ENCODE results near the gene ZNF423.
A peak's percentile ranks its signal among the peaks of the same experiment; 100 is the strongest.

Gene ZNF423

DNA sequence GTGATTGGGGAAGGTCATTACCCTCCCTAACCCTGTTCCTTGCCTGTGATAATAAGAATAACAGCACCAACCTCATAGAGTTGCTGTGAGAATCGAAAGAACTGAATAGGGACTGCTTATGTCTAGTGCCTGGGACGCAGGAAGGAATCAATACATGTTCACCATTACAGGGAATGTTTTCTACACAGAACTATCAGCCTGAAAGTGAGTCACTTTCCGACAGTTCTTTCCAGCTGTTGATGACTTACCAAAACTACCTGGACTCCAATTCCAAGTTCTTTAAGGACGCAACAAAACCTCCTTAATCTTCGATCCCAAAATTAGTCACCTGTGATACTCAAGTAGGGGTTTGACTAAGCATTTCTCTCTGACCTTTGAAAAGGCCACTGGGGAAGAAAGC, 29.4 kb downstream of the ZNF423 start:
- no peaks in the 10 kb centered on the region for H3K36me3 ChIP-seq (ENCODE audit: control insufficient read depth, insufficient read depth, low read length)
- H3K4me3 ChIP-seq (ENCODE audit: insufficient read depth, low read depth, low read length), result no peak overlapping the region
- H3K4me1 ChIP-seq (ENCODE audit: control insufficient read depth, insufficient read depth, low read length), result peaks cover 40% of the 10 kb centered on the region
- WGBS, 2 experiments, result 93 to 97% methylated on average over 5 of the region's 5 CpGs
- no peaks in the 10 kb centered on the region for H3K27me3 ChIP-seq (ENCODE audit: control insufficient read depth, insufficient read depth, low read length, poor library complexity, severe bottlenecking)
- no peaks in the 10 kb centered on the region for H3K9me3 ChIP-seq (ENCODE audit: control insufficient read depth, low read length)
- H3K27ac ChIP-seq (ENCODE audit: insufficient read depth, low read depth, low read length, poor library complexity, severe bottlenecking), result no peak overlapping the region

DNA sequence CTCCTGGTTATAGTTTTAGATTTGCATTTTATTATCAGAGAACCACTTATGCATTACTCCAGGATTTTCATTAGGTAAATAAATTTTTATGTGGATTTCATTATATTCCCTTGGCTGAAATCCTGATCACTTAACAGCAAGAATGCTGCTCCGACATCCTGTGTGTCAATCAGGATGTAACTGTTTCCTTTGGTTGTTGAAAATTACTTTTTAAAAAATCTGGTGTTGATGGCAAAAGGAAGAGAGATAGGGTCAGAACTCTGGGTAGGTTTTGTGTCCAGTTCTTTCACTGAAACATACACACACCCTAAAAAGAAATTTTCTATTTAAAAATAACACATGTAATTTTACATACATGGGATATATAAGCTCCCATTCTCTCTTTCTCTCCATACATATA, 30.9 kb downstream of the ZNF423 start:
- no peak overlapping the region for H3K4me3 ChIP-seq (ENCODE audit: insufficient read depth, low read depth, low read length)
- peaks cover 48% of the 10 kb centered on the region for H3K4me1 ChIP-seq (ENCODE audit: control insufficient read depth, insufficient read depth, low read length)
- H3K36me3 ChIP-seq (ENCODE audit: control insufficient read depth, insufficient read depth, low read length), result no peaks in the 10 kb centered on the region
- WGBS, 2 experiments, result 88 to 100% methylated on average over 1 of the region's 1 CpG
- H3K27ac ChIP-seq (ENCODE audit: insufficient read depth, low read depth, low read length, poor library complexity, severe bottlenecking), result no peak overlapping the region
- H3K9me3 ChIP-seq (ENCODE audit: control insufficient read depth, low read length), result no peaks in the 10 kb centered on the region
- H3K27me3 ChIP-seq (ENCODE audit: control insufficient read depth, insufficient read depth, low read length, poor library complexity, severe bottlenecking), result no peaks in the 10 kb centered on the region

DNA sequence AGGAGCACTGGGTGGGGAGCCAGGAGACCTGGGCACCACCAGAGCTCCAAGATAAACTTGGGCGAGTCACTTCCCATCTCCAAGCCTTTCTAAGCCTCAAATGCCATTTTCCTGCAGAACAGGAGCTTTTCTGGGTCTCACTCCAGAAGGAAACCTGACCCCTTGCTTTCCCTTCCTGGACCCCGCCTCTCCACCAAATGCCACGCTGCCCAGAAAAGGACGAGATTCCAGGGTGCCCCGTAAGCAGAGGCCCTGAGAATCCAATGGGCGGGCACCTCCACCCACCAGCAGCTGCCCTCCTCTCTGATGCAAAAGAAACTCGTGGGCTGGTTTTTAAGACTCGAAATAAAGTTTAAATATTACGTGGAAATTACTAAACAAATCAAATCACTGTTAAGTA, 31.3 kb downstream of the ZNF423 start:
- Histone ChIP-seq H3K9me3 (ENCODE audit: control insufficient read depth, low read length) (no peaks in the 10 kb centered on the region), H3K36me3 (ENCODE audit: control insufficient read depth, insufficient read depth, low read length) (no peaks in the 10 kb centered on the region), H3K27ac (ENCODE audit: insufficient read depth, low read depth, low read length, poor library complexity, severe bottlenecking) (no peak overlapping the region), H3K4me3 (ENCODE audit: insufficient read depth, low read depth, low read length) (no peak overlapping the region), H3K4me1 (ENCODE audit: control insufficient read depth, insufficient read depth, low read length) (peaks cover 48% of the 10 kb centered on the region), H3K27me3 (ENCODE audit: control insufficient read depth, insufficient read depth, low read length, poor library complexity, severe bottlenecking) (no peaks in the 10 kb centered on the region)
- 60 to 71% methylated on average over 7 to 9 of the region's 9 CpGs for WGBS, 2 experiments

DNA sequence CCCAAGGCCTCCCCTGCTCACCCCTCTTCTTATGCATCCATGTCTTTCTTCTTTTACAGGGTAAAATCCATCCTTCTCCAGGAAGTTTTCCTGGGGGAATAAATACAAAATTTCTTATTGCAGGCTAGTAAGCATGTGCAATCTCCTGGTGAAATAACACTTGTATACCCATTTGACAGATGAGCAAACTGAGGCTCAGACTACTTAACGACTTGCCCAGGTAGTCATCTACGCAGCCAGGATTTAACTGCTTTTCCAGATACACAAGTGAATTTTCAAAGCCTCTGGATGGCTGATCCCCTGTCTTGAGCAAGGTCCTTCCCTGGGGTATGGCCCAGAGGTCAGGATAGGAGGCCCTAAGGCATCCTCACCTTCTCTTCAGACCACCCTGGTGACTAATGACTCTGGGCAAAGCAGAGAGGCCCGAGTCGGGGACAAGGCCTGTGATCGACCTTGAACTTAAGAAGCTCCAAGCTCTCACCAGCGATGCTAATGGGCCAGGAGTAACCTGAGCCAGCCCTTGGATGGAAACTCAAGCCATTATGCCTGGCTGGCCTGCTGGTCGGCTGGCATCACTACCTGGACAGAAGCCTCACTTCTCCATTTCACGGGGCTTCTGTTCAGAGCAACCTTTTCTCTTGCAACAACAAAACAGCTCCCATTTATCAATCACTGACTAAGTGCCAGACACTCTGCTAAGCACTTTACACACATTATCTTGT, 33.1 kb downstream of the ZNF423 start:
- Histone ChIP-seq H3K9me3 (ENCODE audit: control insufficient read depth, low read length) (no peaks in the 10 kb centered on the region), H3K27ac (ENCODE audit: insufficient read depth, low read depth, low read length, poor library complexity, severe bottlenecking) (no peak overlapping the region), H3K36me3 (ENCODE audit: control insufficient read depth, insufficient read depth, low read length) (no peaks in the 10 kb centered on the region), H3K27me3 (ENCODE audit: control insufficient read depth, insufficient read depth, low read length, poor library complexity, severe bottlenecking) (no peaks in the 10 kb centered on the region), H3K4me1 (ENCODE audit: control insufficient read depth, insufficient read depth, low read length) (peaks cover 35% of the 10 kb centered on the region), H3K4me3 (ENCODE audit: insufficient read depth, low read depth, low read length) (no peak overlapping the region)
- WGBS, 2 experiments, result 92 to 93% methylated on average over 8 of the region's 8 CpGs

DNA sequence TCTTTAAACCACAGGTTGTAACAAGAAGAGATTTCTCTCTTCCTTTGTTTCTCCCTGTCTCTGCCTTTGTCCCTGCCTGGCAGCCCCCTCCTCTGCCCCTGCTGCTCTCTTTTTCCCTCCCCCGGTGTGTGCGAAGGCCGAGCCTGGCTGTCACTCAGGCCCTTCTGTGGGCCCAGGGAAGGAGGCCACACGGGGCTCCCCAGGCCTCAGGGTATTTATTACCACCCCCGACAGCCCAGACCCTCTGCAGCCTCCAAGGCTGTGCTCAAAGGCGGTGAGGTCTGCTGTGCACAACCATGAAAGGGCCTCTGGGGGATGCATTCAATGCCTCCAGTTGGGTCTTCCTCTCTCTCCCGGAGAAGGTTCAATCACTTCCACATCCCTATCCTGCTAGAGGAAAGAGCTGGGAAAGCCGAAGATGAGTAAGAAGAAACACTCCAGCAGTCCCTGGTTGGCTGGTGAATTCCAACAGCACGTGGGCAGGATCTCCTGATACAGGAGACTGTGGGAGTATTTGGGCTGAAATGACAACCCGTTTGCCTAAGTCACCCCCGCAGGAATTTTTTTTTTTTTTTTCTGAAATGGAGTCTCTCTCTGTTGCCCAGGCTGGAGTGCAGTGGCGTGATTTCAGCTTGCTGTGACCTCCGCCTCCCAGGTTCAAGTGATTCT, 34.2 kb downstream of the ZNF423 start:
- WGBS, 2 experiments, result 36 to 40% methylated on average over 13 of the region's 13 CpGs
- H3K27ac ChIP-seq (ENCODE audit: insufficient read depth, low read depth, low read length, poor library complexity, severe bottlenecking), result peak overlapping the region; percentile 70
- H3K4me1 ChIP-seq (ENCODE audit: control insufficient read depth, insufficient read depth, low read length), result peaks cover 28% of the 10 kb centered on the region
- no peaks in the 10 kb centered on the region for H3K9me3 ChIP-seq (ENCODE audit: control insufficient read depth, low read length)
- H3K4me3 ChIP-seq (ENCODE audit: insufficient read depth, low read depth, low read length), result no peak overlapping the region
- H3K36me3 ChIP-seq (ENCODE audit: control insufficient read depth, insufficient read depth, low read length), result no peaks in the 10 kb centered on the region
- no peaks in the 10 kb centered on the region for H3K27me3 ChIP-seq (ENCODE audit: control insufficient read depth, insufficient read depth, low read length, poor library complexity, severe bottlenecking)

GRCh38 chr16:49821156-49821555, 34.8 kb downstream of the ZNF423 start:
- Histone ChIP-seq H3K4me1 (ENCODE audit: control insufficient read depth, insufficient read depth, low read length) (peaks cover 26% of the 10 kb centered on the region), H3K27ac (ENCODE audit: insufficient read depth, low read depth, low read length, poor library complexity, severe bottlenecking) (peak overlapping the region; percentile 70), H3K36me3 (ENCODE audit: control insufficient read depth, insufficient read depth, low read length) (no peaks in the 10 kb centered on the region), H3K4me3 (ENCODE audit: insufficient read depth, low read depth, low read length) (no peak overlapping the region), H3K27me3 (ENCODE audit: control insufficient read depth, insufficient read depth, low read length, poor library complexity, severe bottlenecking) (no peaks in the 10 kb centered on the region), H3K9me3 (ENCODE audit: control insufficient read depth, low read length) (no peaks in the 10 kb centered on the region)
- 70 to 74% methylated on average over 9 of the region's 9 CpGs for WGBS, 2 experiments

DNA sequence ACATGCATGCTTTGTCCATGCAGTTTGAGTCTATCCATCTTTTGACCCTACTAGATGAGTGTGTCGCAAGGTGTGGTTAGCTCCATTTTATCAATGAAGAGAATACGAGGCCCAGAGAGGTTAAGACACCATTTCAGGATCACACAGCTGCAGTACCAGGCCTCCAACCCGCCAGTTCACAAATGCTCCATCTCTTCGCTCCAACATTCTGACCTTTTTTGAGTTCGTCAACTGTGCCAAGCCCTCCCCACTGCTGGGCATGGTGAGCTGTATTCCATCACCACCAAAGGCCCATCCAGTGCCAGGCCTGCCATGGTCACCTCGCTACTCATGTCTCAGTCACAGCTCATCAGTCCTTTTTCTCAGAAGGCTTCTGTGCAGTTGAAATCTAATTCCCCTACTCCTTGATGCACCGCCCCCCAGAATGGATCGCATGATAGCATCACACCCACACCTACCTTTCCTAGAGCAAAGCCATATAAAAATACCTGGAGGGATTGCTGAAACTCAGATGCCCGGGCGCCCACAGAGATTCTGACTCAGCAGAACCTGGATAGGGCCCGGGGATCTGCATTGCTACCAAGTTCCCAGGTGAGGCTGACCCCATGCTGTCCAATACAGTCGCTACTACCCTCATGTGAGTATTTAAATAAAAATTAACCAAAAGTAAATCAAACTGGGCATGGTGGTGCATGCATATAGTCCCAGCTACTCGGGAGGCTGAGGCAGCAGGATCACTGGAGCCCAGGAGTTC, 38.0 kb downstream of the ZNF423 start:
- no peak overlapping the region for H3K27ac ChIP-seq (ENCODE audit: insufficient read depth, low read depth, low read length, poor library complexity, severe bottlenecking)
- 93 to 97% methylated on average over 13 of the region's 13 CpGs for WGBS, 2 experiments

GRCh38 chr16:49816875-49817274, 39.0 kb downstream of the ZNF423 start:
- Histone ChIP-seq H3K4me1 (ENCODE audit: control insufficient read depth, insufficient read depth, low read length) (peaks cover 11% of the 10 kb centered on the region), H3K27ac (ENCODE audit: insufficient read depth, low read depth, low read length, poor library complexity, severe bottlenecking) (no peak overlapping the region), H3K4me3 (ENCODE audit: insufficient read depth, low read depth, low read length) (no peak overlapping the region), H3K36me3 (ENCODE audit: control insufficient read depth, insufficient read depth, low read length) (no peaks in the 10 kb centered on the region), H3K27me3 (ENCODE audit: control insufficient read depth, insufficient read depth, low read length, poor library complexity, severe bottlenecking) (no peaks in the 10 kb centered on the region), H3K9me3 (ENCODE audit: control insufficient read depth, low read length) (no peaks in the 10 kb centered on the region)
- WGBS, 2 experiments, result 92% methylated on average over 7 to 8 of the region's 8 CpGs

More for the DNA sequence above, 38.0 kb downstream of the ZNF423 start:
- Histone ChIP-seq H3K27me3 (ENCODE audit: control insufficient read depth, insufficient read depth, low read length, poor library complexity, severe bottlenecking) (no peaks in the 10 kb centered on the region), H3K9me3 (ENCODE audit: control insufficient read depth, low read length) (no peaks in the 10 kb centered on the region), H3K4me1 (ENCODE audit: control insufficient read depth, insufficient read depth, low read length) (peaks cover 11% of the 10 kb centered on the region), H3K4me3 (ENCODE audit: insufficient read depth, low read depth, low read length) (no peak overlapping the region), H3K36me3 (ENCODE audit: control insufficient read depth, insufficient read depth, low read length) (no peaks in the 10 kb centered on the region)

DNA sequence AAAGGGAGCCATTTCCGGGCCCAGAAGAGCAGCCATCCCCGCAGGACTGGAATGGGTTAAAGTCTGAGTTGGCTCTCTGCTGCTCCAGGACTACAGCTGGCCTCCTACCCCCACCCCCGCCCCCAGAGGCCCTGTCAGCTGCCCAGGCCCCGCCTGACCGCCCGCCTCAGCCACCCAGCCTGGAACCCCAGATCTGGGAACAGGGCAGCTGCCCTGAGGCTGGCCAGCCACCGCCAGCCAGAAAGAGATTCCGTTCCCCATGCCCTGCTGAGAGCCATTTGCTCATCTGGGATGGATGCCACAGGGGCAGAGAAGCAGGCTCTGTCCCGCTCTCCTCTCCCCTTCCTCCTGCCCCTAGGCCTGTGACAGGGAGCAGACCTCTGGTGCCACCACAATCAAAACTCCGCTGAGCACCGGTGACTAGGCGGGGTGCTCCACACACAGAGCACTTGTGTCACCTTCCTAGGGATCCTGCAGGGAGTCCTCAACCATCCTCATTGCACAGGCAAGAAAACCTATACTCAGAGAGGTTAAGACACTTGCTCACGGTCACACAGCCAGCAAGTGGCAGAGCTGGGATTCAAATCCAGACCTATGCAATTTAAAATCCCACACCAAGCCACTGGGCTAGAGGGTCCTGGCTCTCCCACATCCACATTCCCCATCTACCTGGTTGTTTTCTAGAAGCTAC, 44.1 kb downstream of the ZNF423 start:
- Histone ChIP-seq H3K27ac (ENCODE audit: insufficient read depth, low read depth, low read length, poor library complexity, severe bottlenecking) (no peak overlapping the region), H3K9me3 (ENCODE audit: control insufficient read depth, low read length) (no peaks in the 10 kb centered on the region), H3K27me3 (ENCODE audit: control insufficient read depth, insufficient read depth, low read length, poor library complexity, severe bottlenecking) (no peaks in the 10 kb centered on the region), H3K36me3 (ENCODE audit: control insufficient read depth, insufficient read depth, low read length) (no peaks in the 10 kb centered on the region), H3K4me1 (ENCODE audit: control insufficient read depth, insufficient read depth, low read length) (peaks cover 31% of the 10 kb centered on the region), H3K4me3 (ENCODE audit: insufficient read depth, low read depth, low read length) (no peak overlapping the region)
- 32 to 38% methylated on average over 13 of the region's 13 CpGs for WGBS, 2 experiments

DNA sequence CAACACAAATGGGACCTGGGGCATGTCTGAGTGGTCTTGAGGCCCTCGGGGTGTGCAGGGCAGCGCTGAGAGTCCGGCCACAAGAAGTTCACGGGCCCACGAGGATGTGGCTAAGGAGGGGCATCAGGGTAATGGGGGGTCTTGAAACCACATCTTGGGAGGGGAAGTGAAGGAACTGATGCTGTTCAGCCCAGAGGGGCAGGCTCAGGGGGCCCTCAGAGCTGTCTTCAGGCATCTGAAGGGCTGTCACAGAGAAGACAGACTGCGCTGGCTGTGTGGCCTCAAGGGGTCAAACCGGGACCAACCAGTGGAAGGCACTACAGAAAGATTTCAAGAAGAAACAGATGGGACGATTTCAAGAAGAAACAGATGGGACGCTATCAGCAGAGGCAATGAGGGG, 45.1 kb downstream of the ZNF423 start:
- H3K27ac ChIP-seq (ENCODE audit: insufficient read depth, low read depth, low read length, poor library complexity, severe bottlenecking), result no peak overlapping the region
- no peaks in the 10 kb centered on the region for H3K9me3 ChIP-seq (ENCODE audit: control insufficient read depth, low read length)
- WGBS, 2 experiments, result 81 to 86% methylated on average over 9 of the region's 9 CpGs
- H3K27me3 ChIP-seq (ENCODE audit: control insufficient read depth, insufficient read depth, low read length, poor library complexity, severe bottlenecking), result no peaks in the 10 kb centered on the region
- peaks cover 31% of the 10 kb centered on the region for H3K4me1 ChIP-seq (ENCODE audit: control insufficient read depth, insufficient read depth, low read length)
- no peak overlapping the region for H3K4me3 ChIP-seq (ENCODE audit: insufficient read depth, low read depth, low read length)
- no peaks in the 10 kb centered on the region for H3K36me3 ChIP-seq (ENCODE audit: control insufficient read depth, insufficient read depth, low read length)

Data from ectodermal cell (in vitro differentiated cells).